ENCODE data around the gene ALAS1.
A peak's percentile ranks its signal among the peaks of the same experiment; 100 is the strongest.

DNA sequence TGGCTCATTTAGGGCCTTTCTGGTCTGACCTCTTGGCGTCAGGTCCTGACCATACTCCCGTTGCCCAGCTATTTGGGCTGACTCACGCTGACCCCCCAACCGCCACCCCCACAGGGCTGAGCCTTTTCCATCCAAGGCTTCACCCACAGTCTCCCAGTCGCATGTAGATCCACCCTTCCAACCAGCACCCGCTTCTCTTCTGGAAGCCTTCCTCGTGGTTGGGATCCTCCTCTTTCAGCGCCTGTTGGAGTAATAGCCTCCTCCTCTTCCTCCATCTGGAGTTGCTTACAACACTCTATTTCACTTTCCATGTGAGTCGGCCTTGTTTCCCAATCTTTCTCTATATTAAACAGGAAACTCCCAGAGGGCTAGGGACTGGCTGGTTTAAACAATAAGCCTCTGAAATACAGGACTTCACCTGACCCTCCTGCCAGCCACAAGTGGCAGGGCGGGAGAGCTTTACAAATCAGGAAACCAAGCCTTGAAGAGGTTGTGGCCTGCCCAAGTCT, 2.1 kb upstream of the ALAS1 start:
- TF ChIP-seq GABPA (IDR thresholded peaks at IDR 0.05; ENCODE audit: low read depth) (no peak), POLR2AphosphoS5 (IDR thresholded peaks at IDR 0.05; ENCODE audit: low read depth) (0 out of 2 replicates have a peak, but pooled peaks have one; percentile 31)
- TF ChIP-seq, protein P1, sequence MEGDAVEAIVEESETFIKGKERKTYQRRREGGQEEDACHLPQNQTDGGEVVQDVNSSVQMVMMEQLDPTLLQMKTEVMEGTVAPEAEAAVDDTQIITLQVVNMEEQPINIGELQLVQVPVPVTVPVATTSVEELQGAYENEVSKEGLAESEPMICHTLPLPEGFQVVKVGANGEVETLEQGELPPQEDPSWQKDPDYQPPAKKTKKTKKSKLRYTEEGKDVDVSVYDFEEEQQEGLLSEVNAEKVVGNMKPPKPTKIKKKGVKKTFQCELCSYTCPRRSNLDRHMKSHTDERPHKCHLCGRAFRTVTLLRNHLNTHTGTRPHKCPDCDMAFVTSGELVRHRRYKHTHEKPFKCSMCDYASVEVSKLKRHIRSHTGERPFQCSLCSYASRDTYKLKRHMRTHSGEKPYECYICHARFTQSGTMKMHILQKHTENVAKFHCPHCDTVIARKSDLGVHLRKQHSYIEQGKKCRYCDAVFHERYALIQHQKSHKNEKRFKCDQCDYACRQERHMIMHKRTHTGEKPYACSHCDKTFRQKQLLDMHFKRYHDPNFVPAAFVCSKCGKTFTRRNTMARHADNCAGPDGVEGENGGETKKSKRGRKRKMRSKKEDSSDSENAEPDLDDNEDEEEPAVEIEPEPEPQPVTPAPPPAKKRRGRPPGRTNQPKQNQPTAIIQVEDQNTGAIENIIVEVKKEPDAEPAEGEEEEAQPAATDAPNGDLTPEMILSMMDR (IDR thresholded peaks at IDR 0.05; ENCODE audit: insufficient read depth, low read length), result no peak
